WTC11 (cell line): Measurements from ENCODE around the gene SRM.

Experiments
- ATF3 ChIP-seq: sonication (generic); formaldehyde crosslinking; conservative IDR thresholded peaks from 2 replicates; pipeline ENCODE4 v1.8.1; 2022; ENCODE audit warnings: mild to moderate bottlenecking, missing genetic modification reagents
- CBFB ChIP-seq: sonication (generic); formaldehyde crosslinking; IDR thresholded peaks from 2 replicates; pipeline ENCODE4 v1.8.1; 2022; ENCODE audit warnings: mild to moderate bottlenecking, low read depth, missing genetic modification reagents
- CTCF ChIP-seq: fragments of 200-600 bp; IDR thresholded peaks from 2 replicates; pipeline ENCODE4 v1.8.0; 2022; ENCODE audit warnings: antibody characterized with exemption
- ELF4 ChIP-seq: sonication (generic); formaldehyde crosslinking; IDR thresholded peaks from 2 replicates; pipeline ENCODE4 v1.8.1; 2022; ENCODE audit warnings: low read depth, mild to moderate bottlenecking, moderate library complexity, missing genetic modification reagents
- ESRRA ChIP-seq: sonication (generic); formaldehyde crosslinking; IDR thresholded peaks from 2 replicates; pipeline ENCODE4 v1.8.1; 2022; ENCODE audit warnings: mild to moderate bottlenecking, missing genetic modification reagents, borderline replicate concordance
- IRF1 ChIP-seq: sonication (generic); formaldehyde crosslinking; IDR thresholded peaks from 2 replicates; pipeline ENCODE4 v1.8.0; 2023; ENCODE audit warnings: missing genetic modification reagents
- MAX ChIP-seq: sonication (generic); formaldehyde crosslinking; IDR thresholded peaks from 2 replicates; pipeline ENCODE4 v1.8.0; 2022; ENCODE audit warnings: mild to moderate bottlenecking, missing genetic modification reagents
- NR2C2 ChIP-seq: sonication (generic); formaldehyde crosslinking; IDR thresholded peaks from 2 replicates; pipeline ENCODE4 v1.8.0; 2022; ENCODE audit warnings: mild to moderate bottlenecking, missing genetic modification reagents
- PREB ChIP-seq: sonication (generic); formaldehyde crosslinking; IDR thresholded peaks from 2 replicates; pipeline ENCODE4 v1.8.1; 2022; ENCODE audit warnings: mild to moderate bottlenecking, missing genetic modification reagents, moderate library complexity, borderline replicate concordance
- ZNF121 ChIP-seq: sonication (generic); formaldehyde crosslinking; IDR thresholded peaks from 2 replicates; pipeline ENCODE4 v1.8.0; 2023; ENCODE audit warnings: missing genetic modification reagents
- ZNF423 ChIP-seq: fragments of 250-450 bp; sonication (Bioruptor Pico); IDR thresholded peaks from 2 replicates; pipeline ENCODE4 v2.1.2; 2022; ENCODE audit warnings: mild to moderate bottlenecking, moderate library complexity
- TF ChIP-seq, protein P1 (sequence below): sonication (generic); formaldehyde crosslinking; IDR thresholded peaks from 2 replicates; pipeline ENCODE4 v1.8.0; 2022; ENCODE audit warnings: mild to moderate bottlenecking, missing genetic modification reagents

- TF ChIP-seq CTCF (no peak), CBFB (CRISPR knock-in tag) (no peak), ATF3 (CRISPR knock-in tag) (no peak), ZNF121 (CRISPR knock-in tag) (no peak), ELF4 (no peak), IRF1 (no peak), NR2C2 (CRISPR knock-in tag) (no peak), ESRRA (no peak), MAX (no peak), PREB (CRISPR knock-in tag) (no peak), ZNF423 (CRISPR knock-in tag) (no peak)
- TF ChIP-seq, protein P1, sequence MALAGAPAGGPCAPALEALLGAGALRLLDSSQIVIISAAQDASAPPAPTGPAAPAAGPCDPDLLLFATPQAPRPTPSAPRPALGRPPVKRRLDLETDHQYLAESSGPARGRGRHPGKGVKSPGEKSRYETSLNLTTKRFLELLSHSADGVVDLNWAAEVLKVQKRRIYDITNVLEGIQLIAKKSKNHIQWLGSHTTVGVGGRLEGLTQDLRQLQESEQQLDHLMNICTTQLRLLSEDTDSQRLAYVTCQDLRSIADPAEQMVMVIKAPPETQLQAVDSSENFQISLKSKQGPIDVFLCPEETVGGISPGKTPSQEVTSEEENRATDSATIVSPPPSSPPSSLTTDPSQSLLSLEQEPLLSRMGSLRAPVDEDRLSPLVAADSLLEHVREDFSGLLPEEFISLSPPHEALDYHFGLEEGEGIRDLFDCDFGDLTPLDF (CRISPR knock-in tag) = no peak
Observed at GRCh38 chr1:11025618-11026017, 34.2 kb downstream of the SRM start.
